AG08396 (cell line): Measurements from ENCODE around the gene GCNA.

Experiments used
- DNase-seq: peaks from one replicate; pipeline ENCODE4 v3.0.0; 2012; ENCODE audit warnings: low spot score, mixed read lengths

The GCNA gene

GRCh38 chrX:71616672-71617529, 38.7 kb downstream of the GCNA start:
- DNase-seq = no peak

GRCh38 chrX:71617742-71618141, 39.5 kb downstream of the GCNA start:
- no peak for DNase-seq

GRCh38 chrX:71618303-71618721, 40.1 kb downstream of the GCNA start, which contains the start of gene CXCR3:
Gene CXCR3, minus strand, starts transcription at chrX:71618511. Its CDS starts 62 bp downstream, at chrX:71618449.
- DNase-seq = no peak

- DNase-seq = no peak
Observed at GRCh38 chrX:71618787-71619186, 40.5 kb downstream of the GCNA start.

GRCh38 chrX:71619193-71619592, 41.0 kb downstream of the GCNA start:
- DNase-seq = no peak

- DNase-seq = no peak
Observed at GRCh38 chrX:71619986-71620385, 41.7 kb downstream of the GCNA start.

GRCh38 chrX:71621603-71622002, 43.4 kb downstream of the GCNA start:
- DNase-seq = peak; percentile 38

- DNase-seq = no peak
Observed at GRCh38 chrX:71622032-71622575, 43.9 kb downstream of the GCNA start.

- peak; percentile 81 for DNase-seq
Observed at GRCh38 chrX:71622576-71623450, 44.6 kb downstream of the GCNA start.

- no peak for DNase-seq
Observed at GRCh38 chrX:71623714-71624113, 45.5 kb downstream of the GCNA start.

- DNase-seq = no peak
Observed at GRCh38 chrX:71625471-71625870, 47.2 kb downstream of the GCNA start.

GRCh38 chrX:71626576-71626975, 48.3 kb downstream of the GCNA start:
- no peak for DNase-seq

- DNase-seq = no peak
Observed at GRCh38 chrX:71627588-71628404, 49.6 kb downstream of the GCNA start.

GRCh38 chrX:71629467-71629866, 51.2 kb downstream of the GCNA start:
- DNase-seq = no peak

GRCh38 chrX:71632923-71633657, 54.9 kb downstream of the GCNA start:
- DNase-seq = no peak

GRCh38 chrX:71634366-71634765, 56.1 kb downstream of the GCNA start:
- no peak for DNase-seq

- no peak for DNase-seq
Observed at GRCh38 chrX:71636438-71637252, 58.4 kb downstream of the GCNA start.

GRCh38 chrX:71637253-71637618, 59.0 kb downstream of the GCNA start:
- no peak for DNase-seq

- DNase-seq = no peak
Observed at GRCh38 chrX:71637848-71638247, 59.6 kb downstream of the GCNA start.

- DNase-seq = no peak
Observed at GRCh38 chrX:71638409-71638808, 60.2 kb downstream of the GCNA start.
